ENCODE measurements around the gene CTNNBIP1.
A peak's percentile ranks its signal among the peaks of the same experiment; 100 is the strongest.

CTNNBIP1 gene

GRCh38 chr1:9822490-9822889 is 87.6 kb downstream of the CTNNBIP1 start:
- H3K4me2 ChIP-seq: peak overlapping the region; percentile 91
- no peaks in the 10 kb centered on the region; the same call in 1 of the 2 replicates for H3K27me3 ChIP-seq (ENCODE audit: insufficient read depth, low read depth)
- peak overlapping the region; percentile 47 for H3K4me3 ChIP-seq (IDR thresholded peaks at IDR 0.05; ENCODE audit: insufficient read depth, low read depth, low read length)
- peaks cover 16% of the 10 kb centered on the region for H4K20me1 ChIP-seq (ENCODE audit: insufficient read depth)
- TF ChIP-seq, protein P1, sequence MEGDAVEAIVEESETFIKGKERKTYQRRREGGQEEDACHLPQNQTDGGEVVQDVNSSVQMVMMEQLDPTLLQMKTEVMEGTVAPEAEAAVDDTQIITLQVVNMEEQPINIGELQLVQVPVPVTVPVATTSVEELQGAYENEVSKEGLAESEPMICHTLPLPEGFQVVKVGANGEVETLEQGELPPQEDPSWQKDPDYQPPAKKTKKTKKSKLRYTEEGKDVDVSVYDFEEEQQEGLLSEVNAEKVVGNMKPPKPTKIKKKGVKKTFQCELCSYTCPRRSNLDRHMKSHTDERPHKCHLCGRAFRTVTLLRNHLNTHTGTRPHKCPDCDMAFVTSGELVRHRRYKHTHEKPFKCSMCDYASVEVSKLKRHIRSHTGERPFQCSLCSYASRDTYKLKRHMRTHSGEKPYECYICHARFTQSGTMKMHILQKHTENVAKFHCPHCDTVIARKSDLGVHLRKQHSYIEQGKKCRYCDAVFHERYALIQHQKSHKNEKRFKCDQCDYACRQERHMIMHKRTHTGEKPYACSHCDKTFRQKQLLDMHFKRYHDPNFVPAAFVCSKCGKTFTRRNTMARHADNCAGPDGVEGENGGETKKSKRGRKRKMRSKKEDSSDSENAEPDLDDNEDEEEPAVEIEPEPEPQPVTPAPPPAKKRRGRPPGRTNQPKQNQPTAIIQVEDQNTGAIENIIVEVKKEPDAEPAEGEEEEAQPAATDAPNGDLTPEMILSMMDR (conservative IDR thresholded peaks at IDR 0.05; ENCODE audit: low read depth, low read length): no peak
- H3K9ac ChIP-seq: peak overlapping the region; percentile 19; the same call in 1 of the 2 replicates
- H2AFZ ChIP-seq (ENCODE audit: low read depth): peak overlapping the region; percentile 28; the same call in 1 of the 2 replicates
- H3K79me2 ChIP-seq (ENCODE audit: insufficient read depth, low read depth): peaks cover 54% of the 10 kb centered on the region
- no peaks in the 10 kb centered on the region for H3K36me3 ChIP-seq (ENCODE audit: insufficient read depth)
- H3K4me1 ChIP-seq (ENCODE audit: low read depth, poor library complexity, severe bottlenecking): peaks cover 30% of the 10 kb centered on the region
- no peak overlapping the region for H3K27ac ChIP-seq

DNA sequence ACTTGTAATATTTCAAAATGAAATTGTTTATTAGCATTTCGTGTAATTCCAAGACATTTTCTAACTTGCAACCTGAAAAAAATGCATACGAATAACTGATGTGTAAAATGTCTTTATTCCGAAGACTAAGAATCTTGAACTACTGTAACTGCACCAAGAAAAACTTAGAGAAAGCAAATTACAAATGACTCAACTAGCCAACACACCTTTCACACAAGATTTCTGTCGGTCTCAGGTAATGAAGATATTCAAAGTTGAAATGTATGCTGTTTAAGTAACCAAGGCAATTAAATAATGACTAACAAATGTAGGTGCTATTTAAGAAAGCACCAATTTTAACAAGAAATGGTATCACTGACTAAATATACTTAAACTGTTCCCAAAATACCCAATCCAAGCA is 88.4 kb downstream of the CTNNBIP1 start:
- no peaks in the 10 kb centered on the region for H3K36me3 ChIP-seq (ENCODE audit: insufficient read depth)
- peaks cover 61% of the 10 kb centered on the region for H3K79me2 ChIP-seq (ENCODE audit: insufficient read depth, low read depth)
- H4K20me1 ChIP-seq (ENCODE audit: insufficient read depth): peaks cover 16% of the 10 kb centered on the region
- peaks cover 30% of the 10 kb centered on the region for H3K4me1 ChIP-seq (ENCODE audit: low read depth, poor library complexity, severe bottlenecking)
- H3K9ac ChIP-seq: no peak overlapping the region
- TF ChIP-seq, protein P1 (conservative IDR thresholded peaks at IDR 0.05; ENCODE audit: low read depth, low read length): no peak
- no peak overlapping the region for H3K27ac ChIP-seq
- H2AFZ ChIP-seq (ENCODE audit: low read depth): no peak overlapping the region
- no peak overlapping the region for H3K4me3 ChIP-seq (IDR thresholded peaks at IDR 0.05; ENCODE audit: insufficient read depth, low read depth, low read length)
- H3K27me3 ChIP-seq (ENCODE audit: insufficient read depth, low read depth): no peaks in the 10 kb centered on the region; the same call in 1 of the 2 replicates
- H3K4me2 ChIP-seq: peak overlapping the region; percentile 91

- Histone ChIP-seq H3K9ac (no peak overlapping the region), H3K79me2 (ENCODE audit: insufficient read depth, low read depth) (peaks cover 73% of the 10 kb centered on the region), H3K27ac (no peak overlapping the region), H3K27me3 (ENCODE audit: insufficient read depth, low read depth) (no peaks in the 10 kb centered on the region), H3K4me3 (IDR thresholded peaks at IDR 0.05; ENCODE audit: insufficient read depth, low read depth, low read length) (no peak overlapping the region), H2AFZ (ENCODE audit: low read depth) (no peak overlapping the region), H3K4me1 (ENCODE audit: low read depth, poor library complexity, severe bottlenecking) (peaks cover 30% of the 10 kb centered on the region), H3K36me3 (ENCODE audit: insufficient read depth) (no peaks in the 10 kb centered on the region), H3K4me2 (no peak overlapping the region), H4K20me1 (ENCODE audit: insufficient read depth) (peaks cover 16% of the 10 kb centered on the region)
- TF ChIP-seq, protein P1 (conservative IDR thresholded peaks at IDR 0.05; ENCODE audit: low read depth, low read length): no peak
Observed at GRCh38 chr1:9820521-9820920, 89.5 kb downstream of the CTNNBIP1 start.

DNA sequence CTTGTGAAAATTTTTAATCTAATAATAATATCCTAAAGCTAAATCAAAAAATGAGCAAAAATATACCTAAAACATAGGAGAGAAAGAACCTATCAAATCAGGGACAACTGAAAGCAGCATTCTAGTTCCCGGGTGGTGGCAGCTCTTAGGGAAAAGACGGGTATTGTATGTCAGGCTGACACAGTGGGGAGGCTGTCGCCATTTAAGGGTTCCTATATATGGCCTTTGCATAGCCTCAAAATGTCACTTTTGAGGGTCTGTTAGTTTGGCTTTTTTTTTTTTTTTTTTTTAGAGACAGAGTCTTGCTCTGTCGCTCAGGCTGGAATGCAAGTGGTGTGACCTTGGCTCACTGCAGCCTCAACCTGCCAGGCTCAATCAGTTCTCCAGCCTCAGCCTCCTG is 92.3 kb downstream of the CTNNBIP1 start:
- no peak overlapping the region for H3K4me2 ChIP-seq
- no peak overlapping the region for H2AFZ ChIP-seq (ENCODE audit: low read depth)
- peaks cover 96% of the 10 kb centered on the region for H3K79me2 ChIP-seq (ENCODE audit: insufficient read depth, low read depth)
- H3K27ac ChIP-seq: no peak overlapping the region
- H4K20me1 ChIP-seq (ENCODE audit: insufficient read depth): peaks cover 16% of the 10 kb centered on the region
- no peaks in the 10 kb centered on the region for H3K36me3 ChIP-seq (ENCODE audit: insufficient read depth)
- no peak overlapping the region for H3K4me3 ChIP-seq (IDR thresholded peaks at IDR 0.05; ENCODE audit: insufficient read depth, low read depth, low read length)
- TF ChIP-seq, protein P1 (conservative IDR thresholded peaks at IDR 0.05; ENCODE audit: low read depth, low read length): no peak
- H3K4me1 ChIP-seq (ENCODE audit: low read depth, poor library complexity, severe bottlenecking): peaks cover 30% of the 10 kb centered on the region
- no peak overlapping the region for H3K9ac ChIP-seq
- no peaks in the 10 kb centered on the region; the same call in 1 of the 2 replicates for H3K27me3 ChIP-seq (ENCODE audit: insufficient read depth, low read depth)
